ENCODE data around the gene EFNA5. TPM values are rescaled to one million over a fixed set of nuclear protein-coding genes. Genes with fewer than 3 reads are reported as not detected.

EFNA5 gene
- total and polyA plus RNA-seq, 10 of the 15 experiments (the other 5 are each of a cell fraction or from before 2014, with no cell fraction given) = 0.19 to 12.6 (median 3.9) TPM

DNA sequence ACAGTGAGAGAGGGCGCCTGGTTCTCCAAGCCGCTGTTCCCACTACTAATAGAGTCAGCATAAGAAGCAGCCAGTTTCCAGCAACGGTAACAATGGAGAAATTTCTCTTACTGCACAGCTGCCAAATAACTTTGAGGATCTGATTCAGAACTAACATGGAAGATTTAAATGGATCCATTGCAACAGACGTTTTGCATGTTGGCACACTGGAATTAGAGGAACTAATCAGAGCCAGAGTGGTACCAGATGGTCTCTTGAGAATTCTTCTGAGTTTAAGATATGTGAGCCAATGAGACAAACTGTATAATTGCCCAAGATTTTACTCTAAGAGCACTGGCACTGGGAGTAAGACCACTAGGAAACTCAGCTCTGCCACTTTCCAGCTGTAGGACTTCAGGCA is 186.5 kb downstream of the EFNA5 start:
- no peaks in the 10 kb centered on the region for H4K20me1 ChIP-seq (ENCODE audit: control insufficient read depth, insufficient read depth)
- peaks cover 2% of the 10 kb centered on the region; the same call in 1 of the 3 replicates for H3K9me3 ChIP-seq (replicated peaks; ENCODE audit: control insufficient read depth, insufficient read depth, low read length)
- H3K27ac ChIP-seq (ENCODE audit: control insufficient read depth, insufficient read depth) = no peak overlapping the region
- H3K79me2 ChIP-seq (ENCODE audit: control insufficient read depth, insufficient read depth, low read length) = peaks cover 5% of the 10 kb centered on the region
- H3K4me2 ChIP-seq (ENCODE audit: control insufficient read depth, insufficient read depth) = 0 out of 2 replicates have a peak overlapping the region, but pooled peaks have one; percentile 13
- no peak overlapping the region for H3K4me3 ChIP-seq
- ChIA-PET RAD21 (ENCODE audit: unreplicated experiment) (interaction anchor here (0.9 to 2.0 kb wide), 6 partner anchors 9 to 88 kb away, joined by 3 to 6 read pairs (median 4); no protein-coding TSS in a partner anchor), CTCF (interaction anchor here (1.5 kb wide), 1 partner anchor 88 kb away, joined by 4 read pairs; no protein-coding TSS in a partner anchor), SMC1A (ENCODE audit: uncharacterized antibody, unreplicated experiment) (interaction anchor here (0.9 to 3.2 kb wide), 5 partner anchors 8 to 83 kb away, joined by 3 to 11 read pairs (median 5); no protein-coding TSS in a partner anchor), POLR2A (interaction anchor here (0.9 to 1.2 kb wide), 3 partner anchors 20 to 90 kb away, joined by 3 read pairs; no protein-coding TSS in a partner anchor)
- in situ Hi-C loops (cut with MboI) (no loop called here), intact Hi-C loops (cut with micrococcal nuclease; ENCODE audit: unreplicated experiment) (no loop called here)
- WGBS (ENCODE audit: insufficient coverage, insufficient replicate concordance, low lambda C conversion rate, missing lambda C conversion rate) = 76% methylated on average over 4 of the region's 4 CpGs
- no TSS peak for BruUV-seq (replicated peaks)
- no peak overlapping the region for H3K9ac ChIP-seq (ENCODE audit: control insufficient read depth, insufficient read depth, low read length)
- FAIRE-seq (no peak), ATAC-seq (no peak), DNase-seq (ENCODE audit: low read depth, low spot score) (no peak)
- no peaks in the 10 kb centered on the region for H3K27me3 ChIP-seq (replicated peaks in 1 of 2; ENCODE audit: control insufficient read depth in 2 of 2, insufficient read depth in 2 of 2, low read length in 1 of 2)
- peaks cover 24% of the 10 kb centered on the region for H3K4me1 ChIP-seq (ENCODE audit: control insufficient read depth, insufficient read depth, low read length)
- no peaks in the 10 kb centered on the region for H3K36me3 ChIP-seq (ENCODE audit: control insufficient read depth in 2 of 2, insufficient read depth in 2 of 2, low read length in 1 of 2)
- H2AFZ ChIP-seq (ENCODE audit: control insufficient read depth, low read depth, low read length) = no peak overlapping the region
- TF ChIP-seq MTA2 (IDR thresholded peaks at IDR 0.05; ENCODE audit: low read depth) (no peak), JUNB (IDR thresholded peaks at IDR 0.05) (no peak), MLLT1 (IDR thresholded peaks at IDR 0.05) (no peak), JUND (IDR thresholded peaks at IDR 0.05; ENCODE audit: low read depth, low read length) (no peak), TBL1XR1 (IDR thresholded peaks at IDR 0.05; ENCODE audit: low read depth, low read length) (no peak), CBX3 (IDR thresholded peaks at IDR 0.05; ENCODE audit: borderline replicate concordance, low read depth) (no peak), ZBTB33 (IDR thresholded peaks at IDR 0.05) (no peak), ZNF24 (IDR thresholded peaks at IDR 0.05) (no peak), PML (IDR thresholded peaks at IDR 0.05; ENCODE audit: low read length) (no peak), IRF4 (IDR thresholded peaks at IDR 0.05; ENCODE audit: low read depth, low read length) (no peak)
- TF ChIP-seq, protein P1, sequence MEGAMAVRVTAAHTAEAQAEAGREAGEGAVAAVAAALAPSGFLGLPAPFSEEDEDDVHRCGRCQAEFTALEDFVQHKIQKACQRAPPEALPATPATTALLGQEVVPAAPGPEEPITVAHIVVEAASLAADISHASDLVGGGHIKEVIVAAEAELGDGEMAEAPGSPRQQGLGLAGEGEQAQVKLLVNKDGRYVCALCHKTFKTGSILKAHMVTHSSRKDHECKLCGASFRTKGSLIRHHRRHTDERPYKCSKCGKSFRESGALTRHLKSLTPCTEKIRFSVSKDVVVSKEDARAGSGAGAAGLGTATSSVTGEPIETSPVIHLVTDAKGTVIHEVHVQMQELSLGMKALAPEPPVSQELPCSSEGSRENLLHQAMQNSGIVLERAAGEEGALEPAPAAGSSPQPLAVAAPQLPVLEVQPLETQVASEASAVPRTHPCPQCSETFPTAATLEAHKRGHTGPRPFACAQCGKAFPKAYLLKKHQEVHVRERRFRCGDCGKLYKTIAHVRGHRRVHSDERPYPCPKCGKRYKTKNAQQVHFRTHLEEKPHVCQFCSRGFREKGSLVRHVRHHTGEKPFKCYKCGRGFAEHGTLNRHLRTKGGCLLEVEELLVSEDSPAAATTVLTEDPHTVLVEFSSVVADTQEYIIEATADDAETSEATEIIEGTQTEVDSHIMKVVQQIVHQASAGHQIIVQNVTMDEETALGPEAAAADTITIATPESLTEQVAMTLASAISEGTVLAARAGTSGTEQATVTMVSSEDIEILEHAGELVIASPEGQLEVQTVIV (IDR thresholded peaks at IDR 0.05; ENCODE audit: borderline replicate concordance, partially characterized antibody) = no peak
- TF ChIP-seq, protein P2, sequence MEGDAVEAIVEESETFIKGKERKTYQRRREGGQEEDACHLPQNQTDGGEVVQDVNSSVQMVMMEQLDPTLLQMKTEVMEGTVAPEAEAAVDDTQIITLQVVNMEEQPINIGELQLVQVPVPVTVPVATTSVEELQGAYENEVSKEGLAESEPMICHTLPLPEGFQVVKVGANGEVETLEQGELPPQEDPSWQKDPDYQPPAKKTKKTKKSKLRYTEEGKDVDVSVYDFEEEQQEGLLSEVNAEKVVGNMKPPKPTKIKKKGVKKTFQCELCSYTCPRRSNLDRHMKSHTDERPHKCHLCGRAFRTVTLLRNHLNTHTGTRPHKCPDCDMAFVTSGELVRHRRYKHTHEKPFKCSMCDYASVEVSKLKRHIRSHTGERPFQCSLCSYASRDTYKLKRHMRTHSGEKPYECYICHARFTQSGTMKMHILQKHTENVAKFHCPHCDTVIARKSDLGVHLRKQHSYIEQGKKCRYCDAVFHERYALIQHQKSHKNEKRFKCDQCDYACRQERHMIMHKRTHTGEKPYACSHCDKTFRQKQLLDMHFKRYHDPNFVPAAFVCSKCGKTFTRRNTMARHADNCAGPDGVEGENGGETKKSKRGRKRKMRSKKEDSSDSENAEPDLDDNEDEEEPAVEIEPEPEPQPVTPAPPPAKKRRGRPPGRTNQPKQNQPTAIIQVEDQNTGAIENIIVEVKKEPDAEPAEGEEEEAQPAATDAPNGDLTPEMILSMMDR (IDR thresholded peaks at IDR 0.05 in 2 of 3, conservative IDR thresholded peaks at IDR 0.05 in 1 of 3; ENCODE audit: control insufficient read depth in 2 of 3, extremely low read depth in 1 of 3, insufficient read depth in 1 of 3, low read depth in 3 of 3, low read length in 3 of 3) = no peak
- TF ChIP-seq, protein P3, sequence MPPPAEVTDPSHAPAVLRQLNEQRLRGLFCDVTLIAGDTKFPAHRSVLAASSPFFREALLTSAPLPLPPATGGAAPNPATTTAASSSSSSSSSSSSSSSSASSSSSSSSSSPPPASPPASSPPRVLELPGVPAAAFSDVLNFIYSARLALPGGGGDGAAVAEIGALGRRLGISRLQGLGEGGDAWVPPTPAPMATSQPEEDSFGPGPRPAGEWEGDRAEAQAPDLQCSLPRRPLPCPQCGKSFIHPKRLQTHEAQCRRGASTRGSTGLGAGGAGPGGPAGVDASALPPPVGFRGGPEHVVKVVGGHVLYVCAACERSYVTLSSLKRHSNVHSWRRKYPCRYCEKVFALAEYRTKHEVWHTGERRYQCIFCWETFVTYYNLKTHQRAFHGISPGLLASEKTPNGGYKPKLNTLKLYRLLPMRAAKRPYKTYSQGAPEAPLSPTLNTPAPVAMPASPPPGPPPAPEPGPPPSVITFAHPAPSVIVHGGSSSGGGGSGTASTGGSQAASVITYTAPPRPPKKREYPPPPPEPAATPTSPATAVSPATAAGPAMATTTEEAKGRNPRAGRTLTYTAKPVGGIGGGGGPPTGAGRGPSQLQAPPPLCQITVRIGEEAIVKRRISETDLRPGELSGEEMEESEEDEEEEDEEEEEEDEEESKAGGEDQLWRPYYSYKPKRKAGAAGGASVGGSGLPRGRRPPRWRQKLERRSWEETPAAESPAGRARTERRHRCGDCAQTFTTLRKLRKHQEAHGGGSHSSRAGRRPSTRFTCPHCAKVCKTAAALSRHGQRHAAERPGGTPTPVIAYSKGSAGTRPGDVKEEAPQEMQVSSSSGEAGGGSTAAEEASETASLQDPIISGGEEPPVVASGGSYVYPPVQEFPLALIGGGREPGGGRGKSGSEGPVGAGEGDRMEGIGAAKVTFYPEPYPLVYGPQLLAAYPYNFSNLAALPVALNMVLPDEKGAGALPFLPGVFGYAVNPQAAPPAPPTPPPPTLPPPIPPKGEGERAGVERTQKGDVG (CRISPR knock-in tag; IDR thresholded peaks at IDR 0.05) = no peak
